ENCODE data around the gene AP1G1. TPM values are rescaled to one million over a fixed set of nuclear protein-coding genes. Genes with fewer than 3 reads are reported as not detected.

AP1G1 gene
- total RNA-seq, 6 experiments from 2014 or later, result 47.8 to 54.1 (median 52.5) TPM

- Histone ChIP-seq H3K36me3 (peaks cover 0 to 65% (median 27%) of the 10 kb centered on the region in 4 donors), H3K4me3 (no peak overlapping the region), H3K9me3 (no peaks in the 10 kb centered on the region), H3K27ac (no peak overlapping the region), H3K4me1 (no peaks in the 10 kb centered on the region), H3K27me3 (no peaks in the 10 kb centered on the region)
- TF ChIP-seq CTCF (IDR thresholded peaks at IDR 0.05), result no peak
- TF ChIP-seq POLR2A (IDR thresholded peaks at IDR 0.05), result no peak
- intact Hi-C loops (cut with DNase I), result no loop called here
- no peak for ATAC-seq
- DNase-seq, result no peak
- WGBS (ENCODE audit: insufficient coverage, low coverage, low lambda C conversion rate, missing lambda C conversion rate), result 82% methylated on average over 3 of the region's 3 CpGs
Observed at GRCh38 chr16:71767060-71767900, 41.4 kb downstream of the AP1G1 start.

- Histone ChIP-seq H3K36me3 (peaks cover 0 to 69% (median 33%) of the 10 kb centered on the region in 4 donors), H3K4me3 (no peak overlapping the region), H3K27me3 (no peaks in the 10 kb centered on the region), H3K9me3 (no peaks in the 10 kb centered on the region), H3K4me1 (no peaks in the 10 kb centered on the region), H3K27ac (no peak overlapping the region)
- intact Hi-C loops (cut with DNase I), result no loop called here
- no peak for ATAC-seq
- DNase-seq, result no peak
- TF ChIP-seq POLR2A (IDR thresholded peaks at IDR 0.05) (no peak), CTCF (IDR thresholded peaks at IDR 0.05) (no peak)
- WGBS (ENCODE audit: insufficient coverage, low coverage, low lambda C conversion rate, missing lambda C conversion rate), result 71% methylated on average over 2 of the region's 2 CpGs
Observed at GRCh38 chr16:71762186-71762585, 46.4 kb downstream of the AP1G1 start.

- peaks cover 0 to 78% (median 37%) of the 10 kb centered on the region in 4 donors for H3K36me3 ChIP-seq
- H3K4me1 ChIP-seq, result no peaks in the 10 kb centered on the region
- no peak overlapping the region for H3K4me3 ChIP-seq
- TF ChIP-seq POLR2A (IDR thresholded peaks at IDR 0.05) (no peak), CTCF (IDR thresholded peaks at IDR 0.05) (no peak)
- intact Hi-C loops (cut with DNase I), result no loop called here
- WGBS (ENCODE audit: insufficient coverage, low coverage, low lambda C conversion rate, missing lambda C conversion rate), result 97% methylated on average over 2 of the region's 2 CpGs
- ATAC-seq (no peak), DNase-seq (no peak)
- no peaks in the 10 kb centered on the region for H3K27me3 ChIP-seq
- H3K27ac ChIP-seq, result no peak overlapping the region
- no peaks in the 10 kb centered on the region for H3K9me3 ChIP-seq
Observed at GRCh38 chr16:71761097-71761496, 47.5 kb downstream of the AP1G1 start.

- ATAC-seq (peak in 1 of 4 donors; percentile 63), DNase-seq (no peak)
- no peaks in the 10 kb centered on the region for H3K27me3 ChIP-seq
- intact Hi-C loops (cut with DNase I), result no loop called here
- H3K4me1 ChIP-seq, result no peaks in the 10 kb centered on the region
- H3K27ac ChIP-seq, result no peak overlapping the region
- peaks cover 0 to 91% (median 49%) of the 10 kb centered on the region in 4 donors for H3K36me3 ChIP-seq
- 44% methylated on average over 4 of the region's 5 CpGs for WGBS (ENCODE audit: insufficient coverage, low coverage, low lambda C conversion rate, missing lambda C conversion rate)
- TF ChIP-seq CTCF (IDR thresholded peaks at IDR 0.05) (no peak), POLR2A (IDR thresholded peaks at IDR 0.05) (no peak)
- H3K9me3 ChIP-seq, result no peaks in the 10 kb centered on the region
- H3K4me3 ChIP-seq, result no peak overlapping the region
Observed at GRCh38 chr16:71758293-71758760, 50.3 kb downstream of the AP1G1 start.

Data from right lobe of liver (tissue), 6 donors.